Hepatocyte (in vitro differentiated cells): ENCODE results near the gene GLYATL3. TPM values are rescaled to one million over a fixed set of nuclear protein-coding genes. Genes with fewer than 3 reads are reported as not detected.

Experiments used
- DNase-seq: peaks from one replicate; pipeline ENCODE4 v3.0.0-alpha.2; 2016; ENCODE audit warnings: low spot score
- H2AFZ ChIP-seq: fragments of 200-600 bp; sonication (generic); 2 replicates; pipeline ENCODE4 v1.6.0; 2016; ENCODE audit warnings: antibody characterized with exemption, mild to moderate bottlenecking
- H3K27ac ChIP-seq: fragments of 200-600 bp; sonication (generic); 2 replicates; pipeline ENCODE4 v1.5.1; 2016; ENCODE audit warnings: mild to moderate bottlenecking
- H3K27me3 ChIP-seq: fragments of 200-600 bp; sonication (generic); 2 replicates; pipeline ENCODE4 v1.6.1; 2016
- H3K36me3 ChIP-seq: fragments of 200-600 bp; sonication (generic); replicated peaks from 2 replicates; pipeline ENCODE4 v1.5.1; 2016; ENCODE audit warnings: low read depth; ENCODE audit not compliant: insufficient read depth
- H3K4me1 ChIP-seq: fragments of 200-600 bp; sonication (generic); 2 replicates; pipeline ENCODE4 v1.5.1; 2016; ENCODE audit warnings: mild to moderate bottlenecking, moderate library complexity; ENCODE audit not compliant: insufficient read depth
- H3K4me2 ChIP-seq: fragments of 200-600 bp; sonication (generic); 2 replicates; pipeline ENCODE4 v1.6.0; 2016
- H3K4me3 ChIP-seq: fragments of 200-600 bp; sonication (generic); 2 replicates; pipeline ENCODE4 v1.5.1; 2016; ENCODE audit warnings: mild to moderate bottlenecking
- H3K79me2 ChIP-seq: fragments of 200-600 bp; sonication (generic); 2 replicates; pipeline ENCODE4 v1.6.0; 2017; ENCODE audit warnings: mild to moderate bottlenecking
- H3K9me2 ChIP-seq: fragments of 200-600 bp; sonication (generic); replicated peaks from 2 replicates; pipeline ENCODE4 v1.6.0; 2017; ENCODE audit warnings: mild to moderate bottlenecking; ENCODE audit not compliant: insufficient read depth
- H3K9me3 ChIP-seq: fragments of 200-600 bp; sonication (generic); 2 replicates; pipeline ENCODE4 v1.5.1; 2016; ENCODE audit warnings: low read depth, mild to moderate bottlenecking
- H4K20me1 ChIP-seq: fragments of 200-600 bp; sonication (generic); 2 replicates; pipeline ENCODE4 v1.6.0; 2016; ENCODE audit warnings: mild to moderate bottlenecking; ENCODE audit not compliant: insufficient read depth, poor library complexity, severe bottlenecking
- EZH2 ChIP-seq: fragments of 200-600 bp; sonication (generic); IDR thresholded peaks from 2 replicates; pipeline ENCODE4 v1.6.1; 2016; ENCODE audit warnings: antibody characterized with exemption, mild to moderate bottlenecking, borderline replicate concordance
- EZH2phosphoT487 ChIP-seq: fragments of 200-600 bp; sonication (generic); IDR thresholded peaks from one replicate; pipeline ENCODE4 v1.6.1; 2018; ENCODE audit warnings: antibody characterized with exemption, mild to moderate bottlenecking, low read depth, moderate library complexity; ENCODE audit not compliant: unreplicated experiment, severe bottlenecking
- WGBS: methylation state at CpG from one replicate; pipeline ENCODE4 v1.1.6; 2016; ENCODE audit warnings: low lambda C conversion rate; ENCODE audit errors: missing lambda C conversion rate; 5-methylcytosine and 5-hydroxymethylcytosine counted together
- polyA plus RNA-seq: library from polyadenylated mRNA; unstranded; fragments of >200 nt; fragmentation: Nextera tagmentation; extraction: Ambion mirVana; gene quantifications from 2 replicates; pipeline ENCODE4 v1.2.1, GENCODE V29; 2016
- total RNA-seq: library from RNA; depleted of rRNA; stranded (reverse); fragments of >200 nt; gene quantifications from 2 replicates; pipeline ENCODE4 v1.2.3, GENCODE V29; 2014
- TF ChIP-seq, protein P1 (sequence below): fragments of 200-600 bp; sonication (generic); IDR thresholded peaks from 2 replicates; pipeline ENCODE4 v1.5.1; 2016; ENCODE audit warnings: antibody characterized with exemption, mild to moderate bottlenecking; ENCODE audit not compliant: poor library complexity

The GLYATL3 gene
- total and polyA plus RNA-seq, 2 experiments from 2014 or later, result not detected

- no peaks in the 10 kb centered on the region for H3K4me1 ChIP-seq
- no peaks in the 10 kb centered on the region for H3K27me3 ChIP-seq
- 82% methylated on average over 5 of the region's 5 CpGs for WGBS
- no peaks in the 10 kb centered on the region for H3K9me3 ChIP-seq
- H3K4me2 ChIP-seq, result no peak overlapping the region
- no peaks in the 10 kb centered on the region for H4K20me1 ChIP-seq
- no peak overlapping the region for H2AFZ ChIP-seq
- H3K36me3 ChIP-seq, result no peaks in the 10 kb centered on the region
- no peaks in the 10 kb centered on the region for H3K79me2 ChIP-seq
- H3K4me3 ChIP-seq, result no peak overlapping the region
- TF ChIP-seq EZH2, result no peak
- TF ChIP-seq, protein P1, sequence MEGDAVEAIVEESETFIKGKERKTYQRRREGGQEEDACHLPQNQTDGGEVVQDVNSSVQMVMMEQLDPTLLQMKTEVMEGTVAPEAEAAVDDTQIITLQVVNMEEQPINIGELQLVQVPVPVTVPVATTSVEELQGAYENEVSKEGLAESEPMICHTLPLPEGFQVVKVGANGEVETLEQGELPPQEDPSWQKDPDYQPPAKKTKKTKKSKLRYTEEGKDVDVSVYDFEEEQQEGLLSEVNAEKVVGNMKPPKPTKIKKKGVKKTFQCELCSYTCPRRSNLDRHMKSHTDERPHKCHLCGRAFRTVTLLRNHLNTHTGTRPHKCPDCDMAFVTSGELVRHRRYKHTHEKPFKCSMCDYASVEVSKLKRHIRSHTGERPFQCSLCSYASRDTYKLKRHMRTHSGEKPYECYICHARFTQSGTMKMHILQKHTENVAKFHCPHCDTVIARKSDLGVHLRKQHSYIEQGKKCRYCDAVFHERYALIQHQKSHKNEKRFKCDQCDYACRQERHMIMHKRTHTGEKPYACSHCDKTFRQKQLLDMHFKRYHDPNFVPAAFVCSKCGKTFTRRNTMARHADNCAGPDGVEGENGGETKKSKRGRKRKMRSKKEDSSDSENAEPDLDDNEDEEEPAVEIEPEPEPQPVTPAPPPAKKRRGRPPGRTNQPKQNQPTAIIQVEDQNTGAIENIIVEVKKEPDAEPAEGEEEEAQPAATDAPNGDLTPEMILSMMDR, result no peak
- no peak for TF ChIP-seq EZH2phosphoT487
- H3K27ac ChIP-seq, result no peak overlapping the region
- DNase-seq, result no peak
- no peaks in the 10 kb centered on the region for H3K9me2 ChIP-seq
Observed at GRCh38 chr6:49535795-49536194, 36.1 kb downstream of the GLYATL3 start.

DNA sequence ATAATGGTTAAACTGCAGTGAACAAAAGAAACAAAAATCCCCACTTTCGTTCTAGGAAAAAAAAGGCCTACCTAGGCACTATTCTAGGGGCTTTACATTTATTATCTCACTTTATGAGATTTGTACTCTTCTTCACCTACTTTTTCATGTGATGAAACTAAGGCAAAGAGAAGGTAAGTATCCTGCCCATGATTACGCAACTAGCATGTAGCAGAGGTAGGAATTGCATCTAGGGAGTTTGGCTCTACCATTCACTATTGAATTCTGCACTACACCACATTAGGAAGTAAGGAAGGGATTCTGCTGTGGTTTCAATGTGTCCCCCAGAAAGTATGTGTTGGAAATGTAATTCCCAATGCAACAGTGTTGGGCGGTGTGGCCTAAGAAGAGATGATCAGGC, 39.4 kb downstream of the GLYATL3 start:
- Histone ChIP-seq H3K4me3 (no peak overlapping the region), H3K4me1 (no peaks in the 10 kb centered on the region), H2AFZ (no peak overlapping the region), H3K9me2 (no peaks in the 10 kb centered on the region), H3K9me3 (no peaks in the 10 kb centered on the region), H4K20me1 (no peaks in the 10 kb centered on the region), H3K36me3 (no peaks in the 10 kb centered on the region), H3K4me2 (no peak overlapping the region), H3K27me3 (no peaks in the 10 kb centered on the region), H3K27ac (no peak overlapping the region), H3K79me2 (no peaks in the 10 kb centered on the region)
- TF ChIP-seq EZH2 (no peak), EZH2phosphoT487 (no peak)
- TF ChIP-seq, protein P1, result no peak
- 97% methylated on average over 3 of the region's 3 CpGs for WGBS
- DNase-seq, result no peak

- DNase-seq, result no peak
- no peaks in the 10 kb centered on the region for H3K9me3 ChIP-seq
- H3K4me2 ChIP-seq, result no peak overlapping the region
- TF ChIP-seq, protein P1, result no peak
- TF ChIP-seq EZH2, result no peak
- TF ChIP-seq EZH2phosphoT487, result no peak
- no peak overlapping the region for H3K4me3 ChIP-seq
- H3K4me1 ChIP-seq, result no peaks in the 10 kb centered on the region
- H3K36me3 ChIP-seq, result no peaks in the 10 kb centered on the region
- H3K27ac ChIP-seq, result no peak overlapping the region
- no peaks in the 10 kb centered on the region for H4K20me1 ChIP-seq
- no peaks in the 10 kb centered on the region for H3K79me2 ChIP-seq
- H2AFZ ChIP-seq, result no peak overlapping the region
- no peaks in the 10 kb centered on the region for H3K27me3 ChIP-seq
- no peaks in the 10 kb centered on the region for H3K9me2 ChIP-seq
Observed at GRCh38 chr6:49540614-49541013, 40.9 kb downstream of the GLYATL3 start.

GRCh38 chr6:49541210-49541724, 41.5 kb downstream of the GLYATL3 start:
- Histone ChIP-seq H3K4me1 (no peaks in the 10 kb centered on the region), H2AFZ (no peak overlapping the region), H3K27me3 (no peaks in the 10 kb centered on the region), H3K36me3 (no peaks in the 10 kb centered on the region), H3K9me3 (no peaks in the 10 kb centered on the region), H3K4me2 (peak overlapping the region; percentile 0), H3K4me3 (no peak overlapping the region), H3K79me2 (no peaks in the 10 kb centered on the region), H3K27ac (peak overlapping the region; percentile 24), H4K20me1 (no peaks in the 10 kb centered on the region), H3K9me2 (no peaks in the 10 kb centered on the region)
- 0% methylated on average over 1 of the region's 1 CpG for WGBS
- peak; percentile 58 for DNase-seq
- TF ChIP-seq, protein P1, result no peak
